HepG2 (cell line): ENCODE results near the gene DNMT1.

Experiments used
- CEBPZ ChIP-seq: IDR thresholded peaks from 2 replicates; pipeline ENCODE4 v1.6.1; 2012; ENCODE audit warnings: low read length, improper control_type of control experiment
- CTCF ChIP-seq: sonication (generic); formaldehyde crosslinking; IDR thresholded peaks from 2 replicates; pipeline ENCODE4 v1.5.0; 2020; ENCODE audit warnings: mild to moderate bottlenecking, missing genetic modification reagents, moderate library complexity
- ELK4 ChIP-seq: sonication (generic); formaldehyde crosslinking; IDR thresholded peaks from 2 replicates; pipeline ENCODE4 v1.9.0; 2021; ENCODE audit warnings: missing genetic modification reagents, borderline replicate concordance
- FIP1L1 ChIP-seq: fragments of 200-400 bp; formaldehyde crosslinking; IDR thresholded peaks from 2 replicates; pipeline ENCODE4 v1.6.1; 2018; ENCODE audit warnings: low read depth, mild to moderate bottlenecking, low read length, moderate library complexity, borderline replicate concordance; ENCODE audit not compliant: insufficient read depth
- POLR2A ChIP-seq, 2 experiments: IDR thresholded peaks; 2 replicates each; pipeline ENCODE4 v1.6.1; 2011; ENCODE audit warnings: low read depth in 2 of 2, low read length in 2 of 2, mild to moderate bottlenecking in 1 of 2, moderate library complexity in 1 of 2; ENCODE audit not compliant: insufficient read depth in 1 of 2
- POLR2AphosphoS5 ChIP-seq: IDR thresholded peaks from 2 replicates; pipeline ENCODE4 v1.6.1; 2012; ENCODE audit warnings: low read depth, low read length
- TAF1 ChIP-seq: sonication (generic); formaldehyde crosslinking; IDR thresholded peaks from 2 replicates; pipeline ENCODE4 v1.4.0; 2020; ENCODE audit warnings: missing genetic modification reagents
- U2AF2 ChIP-seq: fragments of 200-400 bp; formaldehyde crosslinking; IDR thresholded peaks from 2 replicates; pipeline ENCODE4 v1.6.1; 2017; ENCODE audit warnings: low read depth, mild to moderate bottlenecking, low read length

- no peak for TF ChIP-seq TAF1 (CRISPR knock-in tag)
- no peak for TF ChIP-seq U2AF2
- no peak for TF ChIP-seq POLR2A (IDR thresholded peaks at IDR 0.05; ENCODE audit: insufficient read depth in 1 of 2, low read depth in 2 of 2, low read length in 2 of 2)
- no peak for TF ChIP-seq FIP1L1
- TF ChIP-seq POLR2AphosphoS5, result no peak
- TF ChIP-seq CTCF, result peak; percentile 46
- TF ChIP-seq ELK4 (CRISPR knock-in tag), result no peak
- TF ChIP-seq CEBPZ, result no peak
Observed at GRCh38 chr19:10227026-10227971, 32.5 kb upstream of the DNMT1 start.
